ENCODE results near the gene CTBP2. TPM values are rescaled to one million over a fixed set of nuclear protein-coding genes. Genes with fewer than 3 reads are reported as not detected.

The CTBP2 gene
- total RNA-seq, 4 donors from 2014 or later, result 74.8 to 103 (median 79.2) TPM

GRCh38 chr10:125147971-125148439 is 12.4 kb downstream of the CTBP2 start:
- 24 to 25% methylated on average over 4 to 5 of the region's 7 CpGs for WGBS, 2 donors (ENCODE audit: low coverage in 1 of 2)
- Histone ChIP-seq H3K27me3 (no peaks in the 10 kb centered on the region), H3K36me3 (peaks cover 0 to 7% of the 10 kb centered on the region in 2 donors), H3K27ac (peak overlapping the region; percentile 82 to 99 (median 96)), H3K4me1 (peaks cover 40 to 100% (median 79%) of the 10 kb centered on the region in 3 donors), H3K4me3 (peak overlapping the region in 1 of 2 donors; percentile 5), H3K9me3 (no peaks in the 10 kb centered on the region)
- ATAC-seq, result peak; percentile 48
- TF ChIP-seq EP300 (IDR thresholded peaks at IDR 0.05), result no peak
- no peak for TF ChIP-seq POLR2AphosphoS5 (IDR thresholded peaks at IDR 0.05)
- TF ChIP-seq POLR2A (IDR thresholded peaks at IDR 0.05), result no peak
- TF ChIP-seq, protein P1, sequence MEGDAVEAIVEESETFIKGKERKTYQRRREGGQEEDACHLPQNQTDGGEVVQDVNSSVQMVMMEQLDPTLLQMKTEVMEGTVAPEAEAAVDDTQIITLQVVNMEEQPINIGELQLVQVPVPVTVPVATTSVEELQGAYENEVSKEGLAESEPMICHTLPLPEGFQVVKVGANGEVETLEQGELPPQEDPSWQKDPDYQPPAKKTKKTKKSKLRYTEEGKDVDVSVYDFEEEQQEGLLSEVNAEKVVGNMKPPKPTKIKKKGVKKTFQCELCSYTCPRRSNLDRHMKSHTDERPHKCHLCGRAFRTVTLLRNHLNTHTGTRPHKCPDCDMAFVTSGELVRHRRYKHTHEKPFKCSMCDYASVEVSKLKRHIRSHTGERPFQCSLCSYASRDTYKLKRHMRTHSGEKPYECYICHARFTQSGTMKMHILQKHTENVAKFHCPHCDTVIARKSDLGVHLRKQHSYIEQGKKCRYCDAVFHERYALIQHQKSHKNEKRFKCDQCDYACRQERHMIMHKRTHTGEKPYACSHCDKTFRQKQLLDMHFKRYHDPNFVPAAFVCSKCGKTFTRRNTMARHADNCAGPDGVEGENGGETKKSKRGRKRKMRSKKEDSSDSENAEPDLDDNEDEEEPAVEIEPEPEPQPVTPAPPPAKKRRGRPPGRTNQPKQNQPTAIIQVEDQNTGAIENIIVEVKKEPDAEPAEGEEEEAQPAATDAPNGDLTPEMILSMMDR (IDR thresholded peaks at IDR 0.05), result no peak

DNA sequence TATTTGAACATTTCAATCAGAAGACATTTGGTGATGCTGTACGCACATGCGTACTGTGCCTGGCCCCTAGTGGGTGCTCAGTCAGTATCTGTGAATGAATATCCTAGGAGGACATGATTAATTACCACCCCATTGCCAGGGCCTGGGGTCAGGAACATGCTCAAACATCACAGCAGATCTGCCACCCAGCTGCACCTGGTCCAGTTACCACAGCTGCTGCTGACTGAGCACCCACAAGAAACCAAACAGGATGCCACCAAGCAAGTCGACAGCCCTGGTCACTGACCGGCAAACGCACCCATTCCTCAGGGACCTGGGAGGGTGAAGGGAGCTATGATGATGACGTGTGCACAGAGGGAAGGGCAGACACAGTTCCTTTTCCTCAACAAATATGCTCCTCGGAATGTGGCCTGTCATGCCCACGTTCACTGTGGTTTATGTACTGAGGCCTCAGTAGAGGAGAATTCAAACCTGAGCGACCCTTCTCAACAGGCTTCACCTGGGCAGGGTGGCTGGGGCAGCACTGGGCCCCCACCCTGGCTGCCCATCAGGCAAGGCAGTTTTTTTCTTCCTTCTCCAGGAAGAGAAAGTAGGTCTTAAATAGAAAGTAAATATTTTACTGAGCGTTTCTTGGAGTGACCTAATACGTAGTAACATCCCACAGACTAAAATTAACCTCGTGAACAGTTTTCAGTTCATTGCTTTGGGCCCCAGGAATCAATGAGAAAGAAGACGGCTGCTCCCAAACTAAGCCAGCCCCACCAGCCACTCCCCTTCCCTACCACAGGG is 13.4 kb downstream of the CTBP2 start:
- Histone ChIP-seq H3K27me3 (no peaks in the 10 kb centered on the region), H3K27ac (peak overlapping the region; percentile 82 to 99 (median 96)), H3K36me3 (peaks cover 0 to 9% of the 10 kb centered on the region in 2 donors), H3K4me1 (peaks cover 35 to 100% (median 68%) of the 10 kb centered on the region in 3 donors), H3K4me3 (peak overlapping the region in 1 of 2 donors; percentile 0), H3K9me3 (no peaks in the 10 kb centered on the region)
- WGBS, 2 donors (ENCODE audit: low coverage in 1 of 2), result 16 to 26% methylated on average over 7 to 9 of the region's 13 CpGs
- TF ChIP-seq EP300 (IDR thresholded peaks at IDR 0.05) (no peak), POLR2AphosphoS5 (IDR thresholded peaks at IDR 0.05) (peak; percentile 24)
- ATAC-seq, result peak; percentile 57

DNA sequence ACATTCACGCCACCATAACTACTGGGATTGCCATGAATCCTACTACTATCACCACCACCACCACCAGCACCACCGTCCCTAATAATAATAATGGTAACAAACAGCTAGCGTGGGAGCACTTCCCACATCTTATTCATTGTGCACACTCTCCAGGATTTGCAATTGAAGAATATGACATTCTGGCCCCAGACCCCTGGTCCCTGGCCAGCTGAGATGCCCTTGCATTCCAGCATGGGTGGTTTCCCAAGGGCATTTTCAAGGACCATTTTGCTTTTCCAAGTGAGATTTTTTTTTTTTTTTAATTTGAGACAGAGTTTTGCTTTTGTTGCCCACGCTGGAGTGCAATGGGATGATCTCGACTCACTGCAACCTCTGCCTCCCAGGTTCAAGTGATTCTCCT is 14.7 kb downstream of the CTBP2 start:
- Histone ChIP-seq H3K27me3 (no peaks in the 10 kb centered on the region), H3K4me1 (peaks cover 32 to 100% (median 68%) of the 10 kb centered on the region in 3 donors), H3K4me3 (no peak overlapping the region), H3K36me3 (peaks cover 0 to 9% of the 10 kb centered on the region in 2 donors), H3K9me3 (no peaks in the 10 kb centered on the region), H3K27ac (peak overlapping the region in 3 of 4 donors; percentile 56 to 99 (median 99))
- TF ChIP-seq, protein P1 (IDR thresholded peaks at IDR 0.05), result no peak
- TF ChIP-seq POLR2A (IDR thresholded peaks at IDR 0.05), result no peak
- no peak for TF ChIP-seq EP300 (IDR thresholded peaks at IDR 0.05)
- TF ChIP-seq POLR2AphosphoS5 (IDR thresholded peaks at IDR 0.05), result no peak
- ATAC-seq, result no peak
- 85 to 87% methylated on average over 4 of the region's 5 CpGs for WGBS, 2 donors (ENCODE audit: low coverage in 1 of 2)

GRCh38 chr10:125144693-125145623 is 15.4 kb downstream of the CTBP2 start:
- Histone ChIP-seq H3K4me1 (peaks cover 32 to 99% (median 64%) of the 10 kb centered on the region in 3 donors), H3K4me3 (no peak overlapping the region), H3K9me3 (no peaks in the 10 kb centered on the region), H3K27ac (peak overlapping the region in 3 of 4 donors; percentile 56 to 99 (median 99)), H3K27me3 (no peaks in the 10 kb centered on the region), H3K36me3 (peaks cover 0 to 9% of the 10 kb centered on the region in 2 donors)
- TF ChIP-seq POLR2AphosphoS5 (IDR thresholded peaks at IDR 0.05) (no peak), POLR2A (IDR thresholded peaks at IDR 0.05) (no peak), EP300 (IDR thresholded peaks at IDR 0.05) (no peak)
- TF ChIP-seq, protein P1 (IDR thresholded peaks at IDR 0.05), result peak in 3 of 4 experiments; percentile 36 to 64 (median 51)
- ATAC-seq, result no peak
- WGBS, 2 donors (ENCODE audit: low coverage in 1 of 2), result 28 to 31% methylated on average over 8 of the region's 13 CpGs

DNA sequence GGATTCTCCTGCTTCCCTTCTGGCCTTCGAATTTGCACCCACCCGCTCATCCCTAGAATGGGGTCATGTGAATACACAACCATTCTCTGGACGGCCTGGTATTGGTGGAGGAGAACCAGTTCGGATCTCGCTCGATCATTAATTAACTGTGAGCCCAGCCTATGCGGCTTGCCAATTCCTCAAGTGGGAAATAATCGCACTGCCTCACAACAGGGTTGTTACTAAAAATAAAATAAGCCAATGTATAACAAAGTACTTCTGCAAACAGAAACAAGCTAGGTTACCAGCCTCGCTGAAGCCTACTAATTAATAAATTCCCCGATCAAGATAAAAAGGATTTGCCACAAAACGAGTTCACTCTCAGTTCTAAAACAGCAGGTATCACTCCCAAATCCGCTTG is 16.2 kb downstream of the CTBP2 start:
- no peak for ATAC-seq
- H3K27ac ChIP-seq, result peak overlapping the region in 3 of 4 donors; percentile 56 to 99 (median 99)
- WGBS, 2 donors (ENCODE audit: low coverage in 1 of 2), result 34 to 49% methylated on average over 8 to 10 of the region's 12 CpGs
- no peak overlapping the region for H3K4me3 ChIP-seq
- H3K27me3 ChIP-seq, result no peaks in the 10 kb centered on the region
- TF ChIP-seq, protein P1 (IDR thresholded peaks at IDR 0.05), result no peak
- TF ChIP-seq POLR2AphosphoS5 (IDR thresholded peaks at IDR 0.05) (no peak), EP300 (IDR thresholded peaks at IDR 0.05) (no peak), POLR2A (IDR thresholded peaks at IDR 0.05) (no peak)
- peaks cover 0 to 9% of the 10 kb centered on the region in 2 donors for H3K36me3 ChIP-seq
- H3K4me1 ChIP-seq, result peaks cover 29 to 95% (median 57%) of the 10 kb centered on the region in 3 donors
- H3K9me3 ChIP-seq, result no peaks in the 10 kb centered on the region

All from gastroesophageal sphincter (tissue), 4 donors.